Left ventricle myocardium superior (tissue), 1 donor: Measurements from ENCODE around the gene PPP1R9A. TPM values are rescaled to one million over a fixed set of nuclear protein-coding genes. Genes with fewer than 3 reads are reported as not detected.
"Not testable (repeated sequence)": the region's sequence is repeated elsewhere in the genome, so short reads cannot be mapped to it uniquely, and the experiment has no call there.

Experiments used
- ATAC-seq: fragments of 200-7000 bp; cut with Tn5 transposase; one replicate; pipeline ENCODE4 v1.9.1; 2020; ENCODE audit warnings: mild to moderate bottlenecking, moderate library complexity
- DNase-seq: peaks from one replicate; pipeline ENCODE4 v3.0.0-alpha.2; 2020
- intact Hi-C: fragments of 100-400 bp; cut with micrococcal nuclease; formaldehyde crosslinking; loops from one replicate; pipeline ENCODE4 v1.11.0; 2022
- total RNA-seq: library from RNA; stranded (reverse); fragmentation: NEBNext Ultra II Directional; extraction: Animal tissue kit (Norgen Biotek cat#: 25700); gene quantifications from one replicate; pipeline ENCODE4 v1.2.1, GENCODE V29; 2021
- donor health status: DM: no; HTN: yes; CAD: no; lungs with severe emphysema.

The PPP1R9A gene
- total RNA-seq, 1 donor from 2014 or later: 26.0 TPM

- intact Hi-C loops: no loop called here
- ATAC-seq: no peak
- no peak for DNase-seq
These were observed 62.7 kb downstream of the PPP1R9A start for GRCh38 chr7:94970085-94970576.

GRCh38 chr7:94971051-94971867 lies 63.9 kb downstream of the PPP1R9A start:
- intact Hi-C loops: no loop called here
- DNase-seq: no peak
- ATAC-seq: no peak

- no peak for ATAC-seq
These were observed 64.9 kb downstream of the PPP1R9A start for GRCh38 chr7:94972296-94972695.

GRCh38 chr7:94973844-94974243 lies 66.5 kb downstream of the PPP1R9A start:
- intact Hi-C loops: no loop called here
- ATAC-seq (no peak), DNase-seq (no peak)

More at GRCh38 chr7:94972296-94972695, 64.9 kb downstream of the PPP1R9A start:
- DNase-seq: no peak
- intact Hi-C loops: no loop called here

GRCh38 chr7:94974423-94974822 lies 67.0 kb downstream of the PPP1R9A start:
- intact Hi-C loops: no loop called here
- ATAC-seq: no peak
- no peak for DNase-seq

- ATAC-seq: no peak
- DNase-seq: no peak
- intact Hi-C loops: no loop called here
These were observed 67.9 kb downstream of the PPP1R9A start for GRCh38 chr7:94975336-94975735.

GRCh38 chr7:94980418-94981142 lies 73.2 kb downstream of the PPP1R9A start:
- peak; percentile 21 for ATAC-seq
- intact Hi-C loops: no loop called here

GRCh38 chr7:94995921-94996320 lies 88.5 kb downstream of the PPP1R9A start:
- DNase-seq (no peak), ATAC-seq (no peak)
- intact Hi-C loops: no loop called here

More at GRCh38 chr7:94980418-94981142, 73.2 kb downstream of the PPP1R9A start:
- no peak for DNase-seq

GRCh38 chr7:94996369-94996768 lies 89.0 kb downstream of the PPP1R9A start:
- ATAC-seq: no peak
- DNase-seq: no peak
- intact Hi-C loops: no loop called here

- DNase-seq: no peak
- intact Hi-C loops: no loop called here
- ATAC-seq: peak; percentile 39
These were observed 90.2 kb downstream of the PPP1R9A start for GRCh38 chr7:94997547-94997946.

- ATAC-seq (no peak), DNase-seq (no peak)
- intact Hi-C loops: no loop called here
These were observed 91.1 kb downstream of the PPP1R9A start for GRCh38 chr7:94998266-94999068.

GRCh38 chr7:94999069-94999351 lies 91.6 kb downstream of the PPP1R9A start:
- ATAC-seq (no peak), DNase-seq (no peak)
- intact Hi-C loops: no loop called here

GRCh38 chr7:94999601-95000000 lies 92.2 kb downstream of the PPP1R9A start:
- ATAC-seq, DNase-seq, intact Hi-C loops: not testable (repeated sequence)

- intact Hi-C loops: no loop called here
- DNase-seq: no peak
- ATAC-seq: no peak
These were observed 93.9 kb downstream of the PPP1R9A start for GRCh38 chr7:95001258-95001657.

GRCh38 chr7:95001815-95002561 lies 94.6 kb downstream of the PPP1R9A start:
- intact Hi-C loops: no loop called here
- ATAC-seq: no peak
- DNase-seq: no peak

GRCh38 chr7:95002775-95003174 lies 95.4 kb downstream of the PPP1R9A start:
- ATAC-seq (no peak), DNase-seq (no peak)
- intact Hi-C loops: no loop called here

- DNase-seq (no peak), ATAC-seq (peak; percentile 99)
- intact Hi-C loops: no loop called here
These were observed 97.3 kb downstream of the PPP1R9A start for GRCh38 chr7:95004618-95005247.

- ATAC-seq (no peak), DNase-seq (no peak)
- intact Hi-C loops: no loop called here
These were observed 98.6 kb downstream of the PPP1R9A start for GRCh38 chr7:95006010-95006409.

GRCh38 chr7:95008773-95009172 lies 101.4 kb downstream of the PPP1R9A start:
- ATAC-seq, intact Hi-C loops, DNase-seq: not testable (repeated sequence)
